Pancreas (tissue), 10 donors: ENCODE data around the gene ALDH8A1. TPM values are rescaled to one million over a fixed set of nuclear protein-coding genes. Genes with fewer than 3 reads are reported as not detected.

Experiments
- ATAC-seq, 4 donors: fragments of 200-7000 bp; cut with Tn5 transposase; one replicate each; pipeline versions ENCODE4 v1.8.0 to v1.9.1; 2020; ENCODE audit warnings: mild to moderate bottlenecking in 4 of 4, moderate library complexity in 4 of 4
- DNase-seq, 6 donors: peaks; one replicate each; pipeline ENCODE4 v3.0.0-alpha.2; 2020
- FAIRE-seq: peaks from 2 replicates; lab custom pipeline; 2012; peaks lifted over from hg19 to GRCh38; lab: Jason Lieb, UNC
- H3K27ac ChIP-seq, 4 donors: fragments of 200-600 bp; sonication (generic); 1 replicate in 3 of 4; 2 replicates in 1 of 4; pipeline versions ENCODE4 v1.5.0 to v1.8.0; 2020
- H3K27me3 ChIP-seq, 4 donors: fragments of 200-600 bp; one replicate each; pipeline ENCODE4 v1.8.0; 2021
- H3K36me3 ChIP-seq, 3 donors: fragments of 200-600 bp; sonication (generic) in 1 of 3; one replicate each; pipeline versions ENCODE4 v1.5.0 to v1.8.0; 2020 to 2021
- H3K4me1 ChIP-seq, 3 donors: fragments of 200-600 bp; one replicate each; pipeline ENCODE4 v1.8.0; 2021
- H3K4me3 ChIP-seq, 4 donors: fragments of 200-600 bp; sonication (generic) in 2 of 4; one replicate each; pipeline versions ENCODE4 v1.5.0 to v1.8.0; 2020 to 2021
- H3K9me3 ChIP-seq, 4 donors: fragments of 200-600 bp; one replicate each; pipeline ENCODE4 v1.8.0; 2021
- CTCF ChIP-seq, 4 donors: fragments of 200-600 bp; sonication (generic) in 3 of 4; IDR thresholded peaks; one replicate each; pipeline versions ENCODE4 v1.5.0 to v1.8.0; 2021; ENCODE audit warnings: antibody characterized with exemption in 4 of 4
- WGBS, 2 donors: extraction: QIAGEN DNeasy Blood & Tissue Kit; methylation state at CpG; one replicate each; pipeline ENCODE4 v1.1.7; 2013; 5-methylcytosine and 5-hydroxymethylcytosine counted together
- intact Hi-C, 3 donors: fragments of 100-400 bp; cut with DNase I; formaldehyde crosslinking; loops; one replicate each; pipeline versions ENCODE4 v1.11.1 to v1.14.2; 2022
- polyA plus RNA-seq, 2 donors: library from polyadenylated mRNA; stranded (reverse); fragments of 200-250 nt; gene quantifications; one replicate each; pipeline ENCODE4 v1.2.3, GENCODE V29; 2013
- total RNA-seq, 6 donors: library from RNA; stranded (reverse); fragmentation: NEBNext Ultra II Directional in 4 of 6; extraction: Animal tissue kit (Norgen Biotek cat#: 25700) in 4 of 6; gene quantifications; one replicate each; pipeline versions ENCODE4 v1.2.1 to v1.2.4, GENCODE V29; 2021 to 2023
- donor health status: healthy with polysubstance abuse.
- donor health status: DM: no; HTN: no; CAD: no; lungs with moderate emphysema.
- donor health status: DM: no; HTN: no; CAD: no.
- donor health status: control.
- donor health status: control.
- donor health status: Bipolar disorder and iron deficiency.
- donor health status: DM: yes; HTN: yes; CAD: no.
- donor health status: DM: no; HTN: no; CAD: no.
- donor health status: DM: no; HTN: no; CAD: no.
- donor health status: DM: yes; HTN: yes; CAD: no.

ALDH8A1 gene
- total and polyA plus RNA-seq, 8 donors: 0.12 to 1.4 (median 0.74) TPM

- no peak for FAIRE-seq
- Histone ChIP-seq H3K4me1 (no peaks in the 10 kb centered on the region), H3K4me3 (no peak overlapping the region), H3K9me3 (no peaks in the 10 kb centered on the region), H3K27ac (no peak overlapping the region), H3K27me3 (no peaks in the 10 kb centered on the region), H3K36me3 (peaks cover 0 to 21% (median 0%) of the 10 kb centered on the region in 3 donors)
- 93 to 94% methylated on average over 6 of the region's 6 CpGs for WGBS, 2 donors
- intact Hi-C loops: no loop called here
- no peak for DNase-seq
- ATAC-seq: no peak
- no peak for TF ChIP-seq CTCF (IDR thresholded peaks at IDR 0.05)
Observed at GRCh38 chr6:134992155-134992554, 42.3 kb upstream of the ALDH8A1 start.

GRCh38 chr6:134990262-134990661 lies 40.4 kb upstream of the ALDH8A1 start:
- ATAC-seq: no peak
- WGBS, 2 donors: 94 to 96% methylated on average over 3 of the region's 3 CpGs
- intact Hi-C loops: no loop called here

DNA sequence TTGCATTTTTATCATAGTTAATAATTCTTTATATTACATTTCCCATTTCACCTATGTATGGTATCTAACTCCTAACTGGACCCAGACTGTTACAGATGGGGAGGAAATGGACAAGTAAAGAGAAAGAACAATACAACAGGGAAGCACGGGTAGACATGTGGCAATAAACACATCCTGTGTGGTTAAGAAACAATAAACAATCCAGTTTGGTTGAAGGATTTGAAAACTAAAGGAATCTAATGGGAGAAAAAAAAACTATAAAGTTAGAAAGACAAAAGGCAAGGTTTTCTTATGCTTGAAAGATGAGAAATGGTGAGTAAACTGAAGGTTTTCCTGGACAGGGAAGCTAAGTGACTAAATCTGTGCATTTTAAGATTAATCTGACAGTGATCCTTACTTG lies 34.9 kb upstream of the ALDH8A1 start:
- no peaks in the 10 kb centered on the region for H3K4me1 ChIP-seq
- no peak overlapping the region for H3K27ac ChIP-seq
- no peak overlapping the region for H3K4me3 ChIP-seq
- TF ChIP-seq CTCF (IDR thresholded peaks at IDR 0.05): no peak
- FAIRE-seq: no peak
- H3K9me3 ChIP-seq: no peaks in the 10 kb centered on the region
- no peak for ATAC-seq
- no peaks in the 10 kb centered on the region for H3K27me3 ChIP-seq
- intact Hi-C loops: no loop called here
- 77 to 80% methylated on average over 1 of the region's 1 CpG for WGBS, 2 donors
- no peak for DNase-seq
- H3K36me3 ChIP-seq: peaks cover 0 to 38% (median 7%) of the 10 kb centered on the region in 3 donors

More at GRCh38 chr6:134990262-134990661, 40.4 kb upstream of the ALDH8A1 start:
- no peak for TF ChIP-seq CTCF (IDR thresholded peaks at IDR 0.05)
- Histone ChIP-seq H3K36me3 (peaks cover 0 to 15% (median 0%) of the 10 kb centered on the region in 3 donors), H3K27ac (no peak overlapping the region), H3K9me3 (no peaks in the 10 kb centered on the region), H3K4me3 (no peak overlapping the region), H3K4me1 (no peaks in the 10 kb centered on the region), H3K27me3 (no peaks in the 10 kb centered on the region)
- FAIRE-seq (no peak), DNase-seq (no peak)

- intact Hi-C loops: no loop called here
- no peak overlapping the region for H3K4me3 ChIP-seq
- no peaks in the 10 kb centered on the region for H3K27me3 ChIP-seq
- DNase-seq (no peak), ATAC-seq (peak in 1 of 4 donors; percentile 52), FAIRE-seq (no peak)
- WGBS, 2 donors: 68 to 70% methylated on average over 2 of the region's 2 CpGs
- H3K9me3 ChIP-seq: no peaks in the 10 kb centered on the region
- H3K4me1 ChIP-seq: no peaks in the 10 kb centered on the region
- no peak overlapping the region for H3K27ac ChIP-seq
- peaks cover 0 to 38% (median 7%) of the 10 kb centered on the region in 3 donors for H3K36me3 ChIP-seq
- no peak for TF ChIP-seq CTCF (IDR thresholded peaks at IDR 0.05)
Observed at GRCh38 chr6:134983823-134984222, 33.9 kb upstream of the ALDH8A1 start.

- peaks cover 0 to 38% (median 7%) of the 10 kb centered on the region in 3 donors for H3K36me3 ChIP-seq
- no peaks in the 10 kb centered on the region for H3K27me3 ChIP-seq
- DNase-seq (no peak), FAIRE-seq (no peak), ATAC-seq (no peak)
- no peaks in the 10 kb centered on the region for H3K4me1 ChIP-seq
- no peak overlapping the region for H3K4me3 ChIP-seq
- TF ChIP-seq CTCF (IDR thresholded peaks at IDR 0.05): no peak
- H3K9me3 ChIP-seq: no peaks in the 10 kb centered on the region
- intact Hi-C loops: no loop called here
- H3K27ac ChIP-seq: no peak overlapping the region
- WGBS, 2 donors: 72 to 81% methylated on average over 3 of the region's 3 CpGs
Observed at GRCh38 chr6:134982161-134982560, 32.3 kb upstream of the ALDH8A1 start.
